Neural cell (in vitro differentiated cells): ENCODE data around the gene GPLD1.

ENCODE experiments used
- EP300 ChIP-seq: fragments of 450-650 bp; conservative IDR thresholded peaks from 2 replicates; pipeline ENCODE4 v1.6.1; 2014; ENCODE audit warnings: antibody characterized with exemption, mild to moderate bottlenecking, moderate library complexity; ENCODE audit not compliant: poor library complexity, severe bottlenecking
- EZH2 ChIP-seq: fragments of 200-600, 300-800 bp; shearing (Covaris generic), sonication (generic); IDR thresholded peaks from 2 replicates; pipeline ENCODE4 v1.6.1; 2014; ENCODE audit warnings: antibody characterized with exemption, low read length, borderline replicate concordance, mild to moderate bottlenecking; ENCODE audit not compliant: insufficient read depth, poor library complexity, severe bottlenecking
- MXI1 ChIP-seq: fragments of 450-650 bp; conservative IDR thresholded peaks from 2 replicates; pipeline ENCODE4 v1.6.1; 2014; ENCODE audit warnings: antibody characterized with exemption, mild to moderate bottlenecking; ENCODE audit not compliant: poor library complexity, severe bottlenecking
- POLR2AphosphoS5 ChIP-seq: IDR thresholded peaks from 2 replicates; pipeline ENCODE4 v1.6.1; 2012
- RAD21 ChIP-seq: fragments of 450-650 bp; conservative IDR thresholded peaks from 2 replicates; pipeline ENCODE4 v1.6.1; 2014; ENCODE audit warnings: antibody characterized with exemption, mild to moderate bottlenecking, moderate library complexity
- TAF1 ChIP-seq: IDR thresholded peaks from 2 replicates; pipeline ENCODE4 v1.6.1; 2012; ENCODE audit warnings: low read depth
- TF ChIP-seq, protein P1 (sequence below): fragments of 450-650 bp; IDR thresholded peaks from 2 replicates; pipeline ENCODE4 v1.5.1; 2014; ENCODE audit warnings: antibody characterized with exemption, mild to moderate bottlenecking, moderate library complexity; ENCODE audit not compliant: poor library complexity, severe bottlenecking
- TF ChIP-seq, protein P2 (sequence below): IDR thresholded peaks from 2 replicates; pipeline ENCODE4 v1.6.1; 2012; ENCODE audit warnings: borderline replicate concordance

DNA sequence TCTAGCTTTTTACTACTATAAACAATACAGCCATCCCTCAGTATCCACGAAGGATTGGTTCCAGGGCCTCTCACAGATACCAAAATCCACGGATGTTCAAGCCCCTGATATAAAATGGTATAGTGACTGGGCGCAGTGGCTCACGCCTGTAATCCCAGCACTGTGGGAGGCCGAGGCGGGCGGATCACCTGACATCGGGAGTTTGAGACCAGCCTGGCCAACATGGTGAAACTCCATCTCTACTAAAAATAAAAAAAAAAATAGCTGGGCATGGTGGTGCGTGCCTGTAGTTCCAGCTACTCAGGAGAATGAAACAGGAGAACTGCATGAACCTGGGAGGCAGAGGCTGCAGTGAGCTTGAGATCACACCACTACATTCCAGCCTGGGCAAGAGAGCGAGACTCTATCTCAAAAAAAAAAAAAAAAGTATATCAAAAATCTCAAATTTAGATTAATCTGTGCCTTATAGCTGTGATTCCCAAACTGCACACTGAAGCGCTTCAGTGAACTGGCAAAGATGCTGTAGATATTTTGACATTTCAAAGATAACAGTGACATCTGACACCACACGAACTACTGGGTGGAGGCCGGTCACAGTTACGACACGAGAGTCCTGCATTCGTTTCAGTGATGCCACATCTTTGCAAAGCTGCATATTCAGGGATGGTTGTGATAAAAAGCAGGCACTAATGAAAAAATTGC is 48.3 kb downstream of the GPLD1 start:
- TF ChIP-seq, protein P1, sequence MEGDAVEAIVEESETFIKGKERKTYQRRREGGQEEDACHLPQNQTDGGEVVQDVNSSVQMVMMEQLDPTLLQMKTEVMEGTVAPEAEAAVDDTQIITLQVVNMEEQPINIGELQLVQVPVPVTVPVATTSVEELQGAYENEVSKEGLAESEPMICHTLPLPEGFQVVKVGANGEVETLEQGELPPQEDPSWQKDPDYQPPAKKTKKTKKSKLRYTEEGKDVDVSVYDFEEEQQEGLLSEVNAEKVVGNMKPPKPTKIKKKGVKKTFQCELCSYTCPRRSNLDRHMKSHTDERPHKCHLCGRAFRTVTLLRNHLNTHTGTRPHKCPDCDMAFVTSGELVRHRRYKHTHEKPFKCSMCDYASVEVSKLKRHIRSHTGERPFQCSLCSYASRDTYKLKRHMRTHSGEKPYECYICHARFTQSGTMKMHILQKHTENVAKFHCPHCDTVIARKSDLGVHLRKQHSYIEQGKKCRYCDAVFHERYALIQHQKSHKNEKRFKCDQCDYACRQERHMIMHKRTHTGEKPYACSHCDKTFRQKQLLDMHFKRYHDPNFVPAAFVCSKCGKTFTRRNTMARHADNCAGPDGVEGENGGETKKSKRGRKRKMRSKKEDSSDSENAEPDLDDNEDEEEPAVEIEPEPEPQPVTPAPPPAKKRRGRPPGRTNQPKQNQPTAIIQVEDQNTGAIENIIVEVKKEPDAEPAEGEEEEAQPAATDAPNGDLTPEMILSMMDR = no peak
- no peak for TF ChIP-seq EP300
- TF ChIP-seq EZH2 = no peak
- no peak for TF ChIP-seq TAF1
- no peak for TF ChIP-seq POLR2AphosphoS5
- TF ChIP-seq, protein P2, sequence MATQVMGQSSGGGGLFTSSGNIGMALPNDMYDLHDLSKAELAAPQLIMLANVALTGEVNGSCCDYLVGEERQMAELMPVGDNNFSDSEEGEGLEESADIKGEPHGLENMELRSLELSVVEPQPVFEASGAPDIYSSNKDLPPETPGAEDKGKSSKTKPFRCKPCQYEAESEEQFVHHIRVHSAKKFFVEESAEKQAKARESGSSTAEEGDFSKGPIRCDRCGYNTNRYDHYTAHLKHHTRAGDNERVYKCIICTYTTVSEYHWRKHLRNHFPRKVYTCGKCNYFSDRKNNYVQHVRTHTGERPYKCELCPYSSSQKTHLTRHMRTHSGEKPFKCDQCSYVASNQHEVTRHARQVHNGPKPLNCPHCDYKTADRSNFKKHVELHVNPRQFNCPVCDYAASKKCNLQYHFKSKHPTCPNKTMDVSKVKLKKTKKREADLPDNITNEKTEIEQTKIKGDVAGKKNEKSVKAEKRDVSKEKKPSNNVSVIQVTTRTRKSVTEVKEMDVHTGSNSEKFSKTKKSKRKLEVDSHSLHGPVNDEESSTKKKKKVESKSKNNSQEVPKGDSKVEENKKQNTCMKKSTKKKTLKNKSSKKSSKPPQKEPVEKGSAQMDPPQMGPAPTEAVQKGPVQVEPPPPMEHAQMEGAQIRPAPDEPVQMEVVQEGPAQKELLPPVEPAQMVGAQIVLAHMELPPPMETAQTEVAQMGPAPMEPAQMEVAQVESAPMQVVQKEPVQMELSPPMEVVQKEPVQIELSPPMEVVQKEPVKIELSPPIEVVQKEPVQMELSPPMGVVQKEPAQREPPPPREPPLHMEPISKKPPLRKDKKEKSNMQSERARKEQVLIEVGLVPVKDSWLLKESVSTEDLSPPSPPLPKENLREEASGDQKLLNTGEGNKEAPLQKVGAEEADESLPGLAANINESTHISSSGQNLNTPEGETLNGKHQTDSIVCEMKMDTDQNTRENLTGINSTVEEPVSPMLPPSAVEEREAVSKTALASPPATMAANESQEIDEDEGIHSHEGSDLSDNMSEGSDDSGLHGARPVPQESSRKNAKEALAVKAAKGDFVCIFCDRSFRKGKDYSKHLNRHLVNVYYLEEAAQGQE = no peak
- no peak for TF ChIP-seq MXI1
- TF ChIP-seq RAD21 = no peak
